NCI-H2081 treated with DMSO at 0.1 percent for 48 hours (cell line): ENCODE measurements around the gene GON4L.
"Not testable (repeated sequence)": the region's sequence is repeated elsewhere in the genome, so short reads cannot be mapped to it uniquely, and the experiment has no call there.

Source experiments
- DNase-seq: peaks from one replicate; lab custom pipeline; 2025; lab: John Stamatoyannopoulos, UW

The GON4L gene

GRCh38 chr1:155816351-155816750, 40.7 kb downstream of the GON4L start:
- no peak for DNase-seq

- DNase-seq, result no peak
These were observed 43.3 kb downstream of the GON4L start for GRCh38 chr1:155813672-155814071.

- DNase-seq, result no peak
These were observed 44.1 kb downstream of the GON4L start for GRCh38 chr1:155812878-155813277.

- DNase-seq, result no peak
These were observed 47.9 kb downstream of the GON4L start for GRCh38 chr1:155809088-155809487.

- no peak for DNase-seq
These were observed 55.9 kb downstream of the GON4L start for GRCh38 chr1:155801149-155801548.

GRCh38 chr1:155795618-155796017, 61.4 kb downstream of the GON4L start:
- not testable (repeated sequence) for DNase-seq

- no peak for DNase-seq
These were observed 62.3 kb downstream of the GON4L start for GRCh38 chr1:155794605-155795245.

GRCh38 chr1:155793213-155793612, 63.8 kb downstream of the GON4L start:
- DNase-seq, result no peak

GRCh38 chr1:155777582-155777981, 79.4 kb downstream of the GON4L start:
- no peak for DNase-seq

- no peak for DNase-seq
These were observed 80.6 kb downstream of the GON4L start for GRCh38 chr1:155776414-155776813.

GRCh38 chr1:155773221-155773620, 83.8 kb downstream of the GON4L start:
- DNase-seq, result no peak

- no peak for DNase-seq
These were observed 87.8 kb downstream of the GON4L start for GRCh38 chr1:155769257-155769656.

- not testable (repeated sequence) for DNase-seq
These were observed 89.5 kb downstream of the GON4L start for GRCh38 chr1:155767399-155767989.

GRCh38 chr1:155763989-155764388, 93.0 kb downstream of the GON4L start:
- DNase-seq, result not testable (repeated sequence)

- DNase-seq, result not testable (repeated sequence)
These were observed 93.8 kb downstream of the GON4L start for GRCh38 chr1:155763090-155763815.

- DNase-seq, result no peak
These were observed 95.1 kb downstream of the GON4L start for GRCh38 chr1:155761736-155762405.

- DNase-seq, result no peak
These were observed 96.1 kb downstream of the GON4L start for GRCh38 chr1:155760751-155761475.

- no peak for DNase-seq
These were observed 96.9 kb downstream of the GON4L start for GRCh38 chr1:155759966-155760630.

- DNase-seq, result not testable (repeated sequence)
These were observed 98.0 kb downstream of the GON4L start for GRCh38 chr1:155759017-155759416.

GRCh38 chr1:155748141-155748540, 108.9 kb downstream of the GON4L start:
- not testable (repeated sequence) for DNase-seq

- DNase-seq, result not testable (repeated sequence)
These were observed 109.4 kb downstream of the GON4L start for GRCh38 chr1:155747586-155747985.
